Panc1 (cell line): ENCODE results near the gene EML1. TPM values are rescaled to one million over a fixed set of nuclear protein-coding genes. Genes with fewer than 3 reads are reported as not detected.

ENCODE experiments used
- ATAC-seq: fragments of 200-7000 bp; cut with Tn5 transposase; 2 replicates; pipeline ENCODE4 v1.9.1; 2020; ENCODE audit warnings: mild to moderate bottlenecking, moderate library complexity
- BruUV-seq: library from RNA; stranded (reverse); fragments of 400-500 nt; replicated peaks from 2 replicates; lab custom pipeline; 2021; lab: Mats Ljungman, UMichigan
- CTCF ChIA-PET: fragments of 300-600 bp; sonication (Branson Sonifier 250); formaldehyde crosslinking; loops from one replicate; lab custom pipeline; 2022; ENCODE audit warnings: antibody characterized with exemption; lab: Charles Lee
- POLR2A ChIA-PET: fragments of 300-600 bp; sonication (Branson Sonifier 250); formaldehyde crosslinking; loops from one replicate; lab custom pipeline; 2022; ENCODE audit warnings: antibody characterized with exemption; lab: Charles Lee
- DNase-seq: peaks from one replicate; pipeline ENCODE4 v3.0.0-alpha.2; 2010; ENCODE audit warnings: low read depth, low spot score
- H3K27ac ChIP-seq: 2 replicates; pipeline ENCODE4 v1.5.1; 2011; ENCODE audit warnings: mild to moderate bottlenecking, low read length, inconsistent platforms
- H3K27me3 ChIP-seq: fragments of 200-500 bp; sonication (Bioruptor generic); 2 replicates; pipeline ENCODE4 v1.6.0; 2014; ENCODE audit warnings: low read length, inconsistent platforms; ENCODE audit not compliant: control insufficient read depth, insufficient read depth
- H3K36me3 ChIP-seq: fragments of 200-500 bp; sonication (Bioruptor generic); 2 replicates; pipeline ENCODE4 v1.5.1; 2014; ENCODE audit warnings: inconsistent platforms, mild to moderate bottlenecking, low read length, moderate library complexity; ENCODE audit not compliant: control insufficient read depth, insufficient read depth
- H3K4me1 ChIP-seq: 2 replicates; pipeline ENCODE4 v1.5.1; 2011; ENCODE audit warnings: inconsistent platforms, mild to moderate bottlenecking, low read length, moderate library complexity; ENCODE audit not compliant: control insufficient read depth, insufficient read depth
- H3K4me3 ChIP-seq, 2 experiments: 2 replicates each; pipeline ENCODE4 v1.5.1; 2011 to 2012; ENCODE audit warnings: low read depth in 2 of 2, low read length in 2 of 2, mild to moderate bottlenecking in 2 of 2, inconsistent platforms in 1 of 2, moderate library complexity in 1 of 2
- H3K9me3 ChIP-seq: fragments of 200-500 bp; sonication (Bioruptor generic); 2 replicates; pipeline ENCODE4 v1.5.1; 2014; ENCODE audit warnings: low read depth, mild to moderate bottlenecking, inconsistent platforms, low read length, moderate library complexity; ENCODE audit not compliant: control insufficient read depth, insufficient read depth
- CTCF ChIP-seq: fragments of 450-650 bp; IDR thresholded peaks from 2 replicates; pipeline ENCODE4 v1.5.1; 2017; ENCODE audit warnings: mild to moderate bottlenecking
- POLR2AphosphoS5 ChIP-seq: IDR thresholded peaks from 2 replicates; pipeline ENCODE4 v1.6.1; 2012; ENCODE audit warnings: mild to moderate bottlenecking, low read depth, low read length, moderate library complexity
- REST ChIP-seq, 2 experiments: IDR thresholded peaks; 2 replicates each; pipeline ENCODE4 v1.6.1; 2011 to 2012; ENCODE audit warnings: low read depth in 2 of 2, control low read depth in 1 of 2, low read length in 1 of 2, mild to moderate bottlenecking in 1 of 2, moderate library complexity in 1 of 2; ENCODE audit not compliant: insufficient read depth in 1 of 2
- SIN3A ChIP-seq: IDR thresholded peaks from 2 replicates; pipeline ENCODE4 v1.6.1; 2012; ENCODE audit warnings: low read depth, mild to moderate bottlenecking, low read length, moderate library complexity, borderline replicate concordance; ENCODE audit not compliant: insufficient read depth
- TCF7L2 ChIP-seq: IDR thresholded peaks from 2 replicates; pipeline ENCODE4 v1.6.1; 2011; ENCODE audit warnings: mild to moderate bottlenecking, low read depth, low read length, inconsistent platforms
- in situ Hi-C: cut with HindIII; loops from 2 replicates; pipeline ENCODE4 v1.10.0; 2016; ENCODE audit warnings: low sequenced_read_pairs, low pct_unique_long_range_greater_than_20kb
- intact Hi-C: fragments of 100-400 bp; cut with micrococcal nuclease; formaldehyde crosslinking; loops from one replicate; pipeline ENCODE4 v1.10.0; 2022; ENCODE audit not compliant: unreplicated experiment
- total RNA-seq: library from RNA; stranded (reverse); gene quantifications from one replicate; pipeline ENCODE4 v1.2.1, GENCODE V29; 2021; ENCODE audit not compliant: unreplicated experiment

The EML1 gene
- total RNA-seq, 1 experiment from 2014 or later = 35.3 TPM

- H3K4me1 ChIP-seq = 0 out of 2 replicates have a peak, but pooled peaks cover 3% of the 10 kb centered on the region
- no peak for DNase-seq
- ChIA-PET POLR2A (no interaction called here), CTCF (interaction anchor here (0.6 kb wide), 1 partner anchor 30 kb away, joined by 3 read pairs; no protein-coding TSS in a partner anchor)
- intact Hi-C loops (no loop called here), in situ Hi-C loops (no loop called here)
- TF ChIP-seq SIN3A (no peak), TCF7L2 (no peak), CTCF (no peak), POLR2AphosphoS5 (no peak), REST (IDR thresholded peaks at IDR 0.05; ENCODE audit: insufficient read depth in 1 of 2, low read depth in 2 of 2, low read length in 1 of 2) (no peak)
- peaks cover under 1% of the 10 kb centered on the region; the same call in 1 of the 2 replicates for H3K9me3 ChIP-seq
- no TSS peak for BruUV-seq
- ATAC-seq = no peak
- no peak overlapping the region for H3K4me3 ChIP-seq
- no peak overlapping the region for H3K27ac ChIP-seq
- no peaks in the 10 kb centered on the region for H3K27me3 ChIP-seq
- no peaks in the 10 kb centered on the region for H3K36me3 ChIP-seq
These were observed 8.7 kb upstream of the EML1 start for GRCh38 chr14:99784508-99784907.

- ATAC-seq (no peak), DNase-seq (no peak)
- Histone ChIP-seq H3K4me3 (no peak overlapping the region), H3K9me3 (no peaks in the 10 kb centered on the region), H3K27ac (no peak overlapping the region), H3K36me3 (no peaks in the 10 kb centered on the region), H3K27me3 (no peaks in the 10 kb centered on the region), H3K4me1 (0 out of 2 replicates have a peak, but pooled peaks cover 3% of the 10 kb centered on the region)
- intact Hi-C loops (no loop called here), in situ Hi-C loops (no loop called here)
- no TSS peak for BruUV-seq
- ChIA-PET CTCF (no interaction called here), POLR2A (no interaction called here)
- TF ChIP-seq CTCF = no peak
- TF ChIP-seq SIN3A = no peak
- no peak for TF ChIP-seq REST (IDR thresholded peaks at IDR 0.05; ENCODE audit: insufficient read depth in 1 of 2, low read depth in 2 of 2, low read length in 1 of 2)
- no peak for TF ChIP-seq TCF7L2
- no peak for TF ChIP-seq POLR2AphosphoS5
These were observed 7.8 kb upstream of the EML1 start for GRCh38 chr14:99785426-99785825.
